Fibroblast of pulmonary artery (primary cell): ENCODE data around the gene PLK5.

ENCODE experiments used
- DNase-seq: peaks from one replicate; pipeline ENCODE4 v3.0.0-alpha.2; 2010; ENCODE audit warnings: low read depth
- H3K4me3 ChIP-seq: replicated peaks from 2 replicates; pipeline ENCODE4 v1.5.1; 2011; ENCODE audit warnings: low read depth, mild to moderate bottlenecking, control low read depth, low read length, moderate library complexity
- TF ChIP-seq, protein P1 (sequence below): IDR thresholded peaks from 2 replicates; pipeline ENCODE4 v1.5.1; 2011; ENCODE audit warnings: mild to moderate bottlenecking, control low read depth, low read length, inconsistent platforms; ENCODE audit errors: missing control alignments

The PLK5 gene

DNA sequence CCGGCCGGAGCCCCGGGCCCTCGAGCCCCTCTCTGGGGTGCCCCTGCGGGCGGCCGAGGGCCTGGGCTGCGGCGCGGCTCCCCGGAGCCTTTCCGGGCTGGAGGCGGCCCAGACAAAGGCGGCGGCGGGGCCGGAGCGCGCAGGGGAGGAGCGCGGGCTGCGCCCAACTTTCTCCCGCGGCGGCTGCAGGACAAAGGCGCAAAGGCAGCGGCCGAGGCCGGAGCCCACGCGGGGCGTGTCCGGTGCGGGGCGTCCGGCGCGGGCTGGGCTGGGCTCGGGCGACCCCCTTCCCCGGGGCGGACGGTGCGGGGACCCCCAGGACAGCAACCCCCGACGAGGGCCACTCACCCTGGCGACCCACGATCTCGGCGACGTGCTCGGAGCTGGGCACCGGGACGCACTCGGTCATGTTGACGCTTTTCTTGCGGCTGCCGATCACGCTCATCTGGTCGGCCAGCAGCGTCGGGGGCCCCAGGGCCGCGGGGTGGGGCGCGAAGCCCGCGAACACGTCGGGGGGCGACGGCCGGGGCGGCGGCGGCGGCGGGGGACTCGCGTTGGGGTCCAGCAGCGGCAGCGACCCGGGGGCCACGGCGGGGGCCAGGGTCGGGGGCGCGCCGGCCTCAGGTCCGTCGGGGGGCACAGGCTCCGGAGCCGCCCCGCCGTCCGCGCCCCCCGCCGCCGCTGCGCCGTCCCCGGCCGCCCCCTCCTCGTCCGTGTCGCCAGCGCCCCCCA, 43.4 kb downstream of the PLK5 start:
- TF ChIP-seq, protein P1, sequence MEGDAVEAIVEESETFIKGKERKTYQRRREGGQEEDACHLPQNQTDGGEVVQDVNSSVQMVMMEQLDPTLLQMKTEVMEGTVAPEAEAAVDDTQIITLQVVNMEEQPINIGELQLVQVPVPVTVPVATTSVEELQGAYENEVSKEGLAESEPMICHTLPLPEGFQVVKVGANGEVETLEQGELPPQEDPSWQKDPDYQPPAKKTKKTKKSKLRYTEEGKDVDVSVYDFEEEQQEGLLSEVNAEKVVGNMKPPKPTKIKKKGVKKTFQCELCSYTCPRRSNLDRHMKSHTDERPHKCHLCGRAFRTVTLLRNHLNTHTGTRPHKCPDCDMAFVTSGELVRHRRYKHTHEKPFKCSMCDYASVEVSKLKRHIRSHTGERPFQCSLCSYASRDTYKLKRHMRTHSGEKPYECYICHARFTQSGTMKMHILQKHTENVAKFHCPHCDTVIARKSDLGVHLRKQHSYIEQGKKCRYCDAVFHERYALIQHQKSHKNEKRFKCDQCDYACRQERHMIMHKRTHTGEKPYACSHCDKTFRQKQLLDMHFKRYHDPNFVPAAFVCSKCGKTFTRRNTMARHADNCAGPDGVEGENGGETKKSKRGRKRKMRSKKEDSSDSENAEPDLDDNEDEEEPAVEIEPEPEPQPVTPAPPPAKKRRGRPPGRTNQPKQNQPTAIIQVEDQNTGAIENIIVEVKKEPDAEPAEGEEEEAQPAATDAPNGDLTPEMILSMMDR = no peak
- peak; percentile 44 for DNase-seq
- peak overlapping the region; percentile 71 for H3K4me3 ChIP-seq

DNA sequence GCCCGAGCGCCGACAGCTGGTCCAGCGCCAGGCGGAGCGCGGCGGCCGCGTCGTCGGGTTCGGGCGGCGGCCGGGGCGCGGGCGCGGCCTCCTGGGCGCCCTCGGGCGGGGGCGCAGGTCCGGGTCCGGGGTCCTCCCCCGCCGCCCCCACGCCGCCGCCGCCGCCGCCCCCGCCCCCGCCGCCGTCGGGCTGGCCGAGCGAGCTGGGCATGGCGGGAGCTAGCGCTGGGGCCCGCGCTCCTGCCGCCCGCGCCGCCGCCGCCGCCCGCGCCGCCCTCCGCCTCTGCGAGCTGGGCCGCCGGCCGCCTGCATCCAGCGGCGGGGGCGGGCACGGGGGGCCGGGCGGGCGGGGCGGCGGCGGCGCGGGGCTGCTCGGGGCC, 44.0 kb downstream of the PLK5 start:
- TF ChIP-seq, protein P1 = no peak
- DNase-seq = no peak
- peak overlapping the region; percentile 71 for H3K4me3 ChIP-seq

DNA sequence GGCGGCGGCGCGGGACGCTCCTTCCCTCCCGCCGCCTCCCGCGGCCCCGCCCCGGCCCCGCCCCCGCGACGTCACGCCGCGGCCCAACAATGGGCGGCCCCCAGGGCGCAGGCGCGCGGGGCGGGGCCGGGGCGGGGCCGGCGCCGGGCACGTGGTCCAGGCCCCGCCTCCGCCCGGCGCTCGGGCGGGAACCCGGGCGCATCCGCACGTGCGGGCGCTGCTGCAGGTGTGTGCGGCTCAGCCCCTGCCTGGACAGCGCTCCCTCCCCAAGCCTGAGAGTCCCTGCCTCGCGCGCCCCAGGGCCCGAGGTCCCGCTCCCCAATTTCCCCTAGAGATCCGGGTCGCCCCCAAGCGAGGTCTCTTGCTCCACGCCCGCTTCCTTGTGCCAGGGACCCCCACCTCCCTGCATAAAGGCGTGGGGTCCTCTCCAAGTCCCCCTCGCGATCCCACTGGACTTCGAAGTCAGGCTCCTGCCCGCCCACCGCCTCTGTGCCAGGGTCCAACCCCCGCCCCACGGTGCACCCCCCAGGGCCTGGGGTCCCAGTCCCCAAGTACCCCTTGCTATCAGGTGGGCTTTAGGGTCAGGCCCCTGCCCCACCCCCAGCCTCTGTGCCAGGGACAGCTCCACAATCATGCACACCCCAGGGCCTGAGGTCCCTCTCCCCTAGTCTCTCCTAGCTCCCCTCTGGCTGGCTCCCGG, 44.6 kb downstream of the PLK5 start, which contains the start of gene MEX3D:
Gene MEX3D (minus strand): TSS at position 6 of the 700 bp plus-strand sequence. CDS start 267 bp downstream, outside the sequence.
- TF ChIP-seq, protein P1 = no peak
- peak within 1 kb of the TSS; percentile 71 for H3K4me3 ChIP-seq
- peak; percentile 62 for DNase-seq

DNA sequence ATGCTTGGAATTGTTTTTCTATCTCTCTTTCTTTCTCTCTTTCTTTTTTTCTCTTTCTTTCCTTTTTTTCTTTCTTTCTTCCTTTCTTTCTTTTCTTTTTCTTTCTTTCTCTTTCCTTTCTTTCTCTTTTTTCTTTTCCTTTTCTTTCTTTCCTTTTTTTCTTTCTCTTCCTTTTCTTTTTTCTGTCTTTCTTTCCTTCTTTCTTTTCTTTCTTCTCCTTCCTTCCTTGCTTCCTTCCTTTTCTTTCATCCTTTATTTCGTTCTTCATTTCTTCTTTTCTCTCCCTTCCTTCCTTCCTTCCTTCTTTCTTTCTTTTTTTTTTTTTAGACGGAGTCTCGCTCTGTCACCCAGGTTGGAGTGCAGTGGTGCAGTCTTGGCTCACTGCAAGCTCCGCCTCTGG, 46.1 kb downstream of the PLK5 start:
- no peak overlapping the region for H3K4me3 ChIP-seq
- DNase-seq = no peak
- TF ChIP-seq, protein P1 = no peak

DNA sequence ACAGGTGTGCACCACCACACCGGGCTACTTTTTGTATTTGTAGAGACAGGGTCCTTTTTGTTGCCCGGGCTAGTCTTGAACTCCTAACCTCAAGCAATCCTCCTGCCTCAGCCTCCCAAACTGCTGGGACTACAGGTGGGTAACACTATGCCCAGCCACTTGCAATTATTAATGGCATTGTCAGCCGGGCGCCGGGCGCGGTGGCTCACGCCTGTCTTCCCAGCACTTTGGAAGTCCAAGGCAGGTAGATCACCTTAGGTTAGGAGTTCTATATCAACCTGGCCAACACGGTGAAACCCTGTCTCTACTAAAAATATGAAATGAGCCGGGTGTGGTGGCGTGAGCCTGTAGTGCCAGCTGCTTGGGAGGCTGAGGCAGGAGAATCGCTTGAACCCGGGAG, 47.0 kb downstream of the PLK5 start:
- H3K4me3 ChIP-seq = no peak overlapping the region
- DNase-seq = no peak
- TF ChIP-seq, protein P1 = no peak

DNA sequence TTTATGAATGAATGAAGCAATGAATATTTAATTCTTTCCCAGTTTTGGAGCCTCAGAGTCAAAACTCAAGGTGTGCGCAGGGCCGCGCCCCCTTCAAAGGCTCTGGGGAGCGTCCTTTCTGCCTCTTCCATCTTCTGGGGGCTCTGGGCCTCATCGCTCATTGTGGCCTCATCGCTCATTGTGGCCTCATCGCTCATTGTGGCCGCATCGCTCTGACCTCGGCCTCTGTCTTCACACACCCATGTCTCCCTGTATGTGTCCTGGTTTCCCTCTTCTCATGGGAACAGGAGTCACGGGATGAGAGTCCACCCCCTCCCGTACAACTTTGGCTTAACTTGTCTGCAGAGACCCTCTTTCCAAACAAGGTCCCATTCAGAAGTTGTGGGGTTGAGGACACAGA, 47.5 kb downstream of the PLK5 start:
- DNase-seq = no peak
- no peak overlapping the region for H3K4me3 ChIP-seq
- TF ChIP-seq, protein P1 = no peak
